MCF 10A (cell line): Measurements from ENCODE around the gene LSM12. TPM values are rescaled to one million over a fixed set of nuclear protein-coding genes. Genes with fewer than 3 reads are reported as not detected.

Experiments
- BruUV-seq: library from RNA; stranded (reverse); fragments of 400-500 nt; replicated peaks from 2 replicates; lab custom pipeline; 2021; lab: Mats Ljungman, UMichigan
- CTCF ChIA-PET: fragments of 300-600 bp; sonication (Branson Sonifier 250); formaldehyde crosslinking; extraction: SDS; loops from one replicate; lab custom pipeline; 2021; ENCODE audit warnings: antibody characterized with exemption, inconsistent platforms; lab: Yijun Ruan, JAX
- POLR2A ChIA-PET: fragments of 300-600, 350-650 bp; sonication (Branson Sonifier 250); formaldehyde crosslinking; extraction: SDS; loops from one replicate; lab custom pipeline; 2020; ENCODE audit warnings: antibody characterized with exemption, inconsistent platforms; lab: Yijun Ruan, JAX
- DNase-seq: peaks from one replicate; pipeline ENCODE4 v3.0.0-alpha.2; 2018; ENCODE audit not compliant: unreplicated experiment
- H3K27ac Mint-ChIP-seq: one replicate; pipeline ENCODE4 v1.8.0; 2022; ENCODE audit warnings: mild to moderate bottlenecking, low read depth, mixed read lengths; ENCODE audit not compliant: unreplicated experiment
- H3K27me3 Mint-ChIP-seq: one replicate; pipeline ENCODE4 v1.8.0; 2022; ENCODE audit warnings: mixed read lengths; ENCODE audit not compliant: insufficient read depth, unreplicated experiment
- H3K36me3 Mint-ChIP-seq: one replicate; pipeline ENCODE4 v1.8.0; 2022; ENCODE audit warnings: mild to moderate bottlenecking, moderate library complexity, mixed read lengths; ENCODE audit not compliant: insufficient read depth, unreplicated experiment
- H3K4me1 Mint-ChIP-seq: one replicate; pipeline ENCODE4 v1.8.0; 2022; ENCODE audit warnings: mixed read lengths; ENCODE audit not compliant: insufficient read depth, unreplicated experiment
- H3K4me3 Mint-ChIP-seq: one replicate; pipeline ENCODE4 v1.8.0; 2022; ENCODE audit warnings: mild to moderate bottlenecking, moderate library complexity, mixed read lengths; ENCODE audit not compliant: unreplicated experiment
- H3K9me3 Mint-ChIP-seq: one replicate; pipeline ENCODE4 v1.8.0; 2022; ENCODE audit warnings: mixed read lengths; ENCODE audit not compliant: unreplicated experiment
- intact Hi-C: fragments of 100-400 bp; cut with micrococcal nuclease; formaldehyde crosslinking; loops from 2 replicates; pipeline ENCODE4 v1.14.1; 2022
- total RNA-seq: library from RNA; stranded (reverse); gene quantifications from 2 replicates; pipeline ENCODE4 v1.2.3, GENCODE V29; 2022
- TF ChIP-seq, protein P1 (sequence below): fragments of 200-600 bp; IDR thresholded peaks from one replicate; pipeline ENCODE4 v1.8.0; 2022; ENCODE audit warnings: antibody characterized with exemption, mild to moderate bottlenecking; ENCODE audit not compliant: unreplicated experiment

The LSM12 gene
- total RNA-seq, 1 experiment from 2014 or later, result 101 TPM

DNA sequence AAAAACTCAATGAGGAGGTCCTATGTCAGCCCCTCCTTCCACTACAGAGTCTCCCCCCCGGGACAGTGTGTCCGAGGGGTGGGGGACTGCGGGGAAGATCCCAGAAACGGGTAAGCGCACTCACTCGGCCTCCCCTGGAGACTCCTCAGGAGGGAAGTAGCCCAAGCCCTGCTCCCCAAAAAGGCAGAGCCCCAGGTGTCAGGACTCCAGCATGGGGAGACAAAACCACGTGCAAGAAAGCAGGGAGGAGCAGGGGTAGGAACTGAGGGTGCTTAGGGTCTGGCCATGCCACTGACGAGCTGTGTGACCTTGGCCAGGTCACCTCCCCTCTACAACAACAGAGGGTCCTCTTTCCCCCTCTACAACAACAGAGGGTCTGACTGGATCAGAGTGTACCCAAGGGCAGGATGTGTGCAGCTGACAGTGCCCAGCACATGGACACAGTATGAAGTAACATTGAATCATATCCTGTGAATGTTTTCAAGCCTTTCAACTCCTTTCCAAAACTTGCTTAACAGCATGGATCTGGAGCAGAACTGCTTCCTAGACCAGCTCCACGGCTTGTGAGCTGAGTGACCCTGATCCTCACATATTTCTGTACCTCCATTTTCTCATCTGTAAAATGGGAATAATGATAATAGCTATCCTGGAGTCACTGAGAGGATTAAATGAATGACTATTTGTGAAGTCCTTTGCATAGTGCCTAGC is 64.2 kb downstream of the LSM12 start:
- peak; percentile 81 for DNase-seq
- H3K36me3 Mint-ChIP-seq, result peaks cover 5% of the 10 kb centered on the region
- H3K27me3 Mint-ChIP-seq, result no peaks in the 10 kb centered on the region

GRCh38 chr17:44001461-44001920 is 65.0 kb downstream of the LSM12 start:
- POLR2A ChIA-PET, result interaction anchor here (0.7 kb wide), 1 partner anchor 38 kb away, joined by 3 read pairs; no protein-coding TSS in a partner anchor
- H3K36me3 Mint-ChIP-seq, result peaks cover 5% of the 10 kb centered on the region
- H3K27me3 Mint-ChIP-seq, result no peaks in the 10 kb centered on the region
- H3K4me1 Mint-ChIP-seq, result peaks cover 14% of the 10 kb centered on the region
- no peak for DNase-seq
- no peak overlapping the region for H3K4me3 Mint-ChIP-seq
- TF ChIP-seq, protein P1, sequence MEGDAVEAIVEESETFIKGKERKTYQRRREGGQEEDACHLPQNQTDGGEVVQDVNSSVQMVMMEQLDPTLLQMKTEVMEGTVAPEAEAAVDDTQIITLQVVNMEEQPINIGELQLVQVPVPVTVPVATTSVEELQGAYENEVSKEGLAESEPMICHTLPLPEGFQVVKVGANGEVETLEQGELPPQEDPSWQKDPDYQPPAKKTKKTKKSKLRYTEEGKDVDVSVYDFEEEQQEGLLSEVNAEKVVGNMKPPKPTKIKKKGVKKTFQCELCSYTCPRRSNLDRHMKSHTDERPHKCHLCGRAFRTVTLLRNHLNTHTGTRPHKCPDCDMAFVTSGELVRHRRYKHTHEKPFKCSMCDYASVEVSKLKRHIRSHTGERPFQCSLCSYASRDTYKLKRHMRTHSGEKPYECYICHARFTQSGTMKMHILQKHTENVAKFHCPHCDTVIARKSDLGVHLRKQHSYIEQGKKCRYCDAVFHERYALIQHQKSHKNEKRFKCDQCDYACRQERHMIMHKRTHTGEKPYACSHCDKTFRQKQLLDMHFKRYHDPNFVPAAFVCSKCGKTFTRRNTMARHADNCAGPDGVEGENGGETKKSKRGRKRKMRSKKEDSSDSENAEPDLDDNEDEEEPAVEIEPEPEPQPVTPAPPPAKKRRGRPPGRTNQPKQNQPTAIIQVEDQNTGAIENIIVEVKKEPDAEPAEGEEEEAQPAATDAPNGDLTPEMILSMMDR, result no peak
- no peaks in the 10 kb centered on the region for H3K9me3 Mint-ChIP-seq
- H3K27ac Mint-ChIP-seq, result peak overlapping the region; percentile 41
- no TSS peak for BruUV-seq
- CTCF ChIA-PET, result interaction anchor here (0.7 to 1.8 kb wide), 4 partner anchors 75 to 123 kb away, joined by 3 to 5 read pairs (median 4); no protein-coding TSS in a partner anchor
- intact Hi-C loops, result no loop called here

More for the DNA sequence above, 64.2 kb downstream of the LSM12 start:
- H3K4me1 Mint-ChIP-seq, result peaks cover 14% of the 10 kb centered on the region
- ChIA-PET CTCF (interaction anchor here (1.0 to 1.8 kb wide), 4 partner anchors 9 to 124 kb away, joined by 3 to 5 read pairs (median 4); no protein-coding TSS in a partner anchor), POLR2A (interaction anchor here (0.5 kb wide), 1 partner anchor 80 kb away, joined by 3 read pairs; no protein-coding TSS in a partner anchor)
- TSS peak; percentile 20 for BruUV-seq
- H3K9me3 Mint-ChIP-seq, result no peaks in the 10 kb centered on the region
- intact Hi-C loops, result no loop called here
- peak overlapping the region; percentile 41 for H3K27ac Mint-ChIP-seq
- TF ChIP-seq, protein P1, result no peak
- H3K4me3 Mint-ChIP-seq, result no peak overlapping the region

DNA sequence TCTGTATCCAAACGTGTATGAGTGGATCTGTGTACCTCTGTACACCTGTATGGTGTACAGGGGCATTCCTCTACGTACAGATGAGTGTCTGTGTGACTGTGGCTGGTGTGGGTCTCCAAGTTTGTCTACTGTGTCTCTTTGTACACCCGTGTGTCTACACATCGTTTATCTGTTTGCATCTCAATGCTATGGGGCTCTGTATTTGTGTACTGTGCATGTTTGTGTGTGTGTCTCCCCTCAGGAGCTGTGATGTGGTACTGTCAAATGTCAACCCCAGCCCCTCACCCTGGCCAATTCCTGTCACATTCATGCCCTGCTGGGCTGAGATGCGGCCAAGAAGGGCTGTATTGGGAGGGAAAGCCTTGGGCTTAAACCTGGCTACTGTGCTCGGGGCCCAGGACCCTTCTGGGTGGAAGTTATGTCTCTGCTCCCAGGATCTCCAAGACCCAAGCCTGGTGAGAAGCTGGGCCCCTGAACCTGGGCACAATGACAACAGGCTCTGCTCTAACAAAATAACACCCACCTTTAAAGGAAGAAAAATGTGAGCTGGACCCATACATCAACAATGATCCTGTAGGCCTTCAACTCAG is 65.5 kb downstream of the LSM12 start:
- intact Hi-C loops, result no loop called here
- Mint-ChIP-seq H3K27me3 (no peaks in the 10 kb centered on the region), H3K4me3 (no peak overlapping the region), H3K27ac (no peak overlapping the region), H3K9me3 (no peaks in the 10 kb centered on the region), H3K36me3 (peaks cover 5% of the 10 kb centered on the region), H3K4me1 (peaks cover 14% of the 10 kb centered on the region)
- ChIA-PET CTCF (interaction anchor here (0.5 to 0.8 kb wide), 4 partner anchors 75 to 144 kb away, joined by 3 read pairs; no protein-coding TSS in a partner anchor), POLR2A (interaction anchor here (0.7 kb wide), 1 partner anchor 37 kb away, joined by 3 read pairs; no protein-coding TSS in a partner anchor)
- TF ChIP-seq, protein P1, result no peak
- BruUV-seq, result no TSS peak
- DNase-seq, result no peak
